NCI-H446 (cell line): ENCODE results near the gene TPP2.

ENCODE experiments used
- DNase-seq, 2 experiments: peaks; one replicate each; lab custom pipeline; 2025; lab: John Stamatoyannopoulos, UW

Gene TPP2

DNA sequence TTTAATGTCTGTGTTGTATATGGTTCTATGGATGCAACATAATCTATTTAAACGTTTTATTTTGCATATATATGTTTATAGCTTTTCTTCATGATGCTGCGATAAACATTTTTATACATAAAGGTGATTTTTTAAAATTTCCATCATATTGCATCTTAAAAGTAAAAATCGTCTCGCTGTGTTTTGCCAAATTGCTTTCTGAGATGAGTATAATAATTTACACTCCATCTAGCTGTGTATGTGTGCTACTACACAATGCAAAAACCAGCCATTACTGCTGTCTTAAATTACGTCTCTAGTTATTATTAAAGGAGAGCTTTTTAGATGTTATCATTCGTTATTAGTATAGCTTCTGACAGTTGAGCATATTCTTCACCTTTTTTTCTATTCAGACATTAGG, 60.8 kb downstream of the TPP2 start:
- no peak for DNase-seq

GRCh38 chr13:102658660-102659059, 61.9 kb downstream of the TPP2 start:
- DNase-seq: no peak

DNA sequence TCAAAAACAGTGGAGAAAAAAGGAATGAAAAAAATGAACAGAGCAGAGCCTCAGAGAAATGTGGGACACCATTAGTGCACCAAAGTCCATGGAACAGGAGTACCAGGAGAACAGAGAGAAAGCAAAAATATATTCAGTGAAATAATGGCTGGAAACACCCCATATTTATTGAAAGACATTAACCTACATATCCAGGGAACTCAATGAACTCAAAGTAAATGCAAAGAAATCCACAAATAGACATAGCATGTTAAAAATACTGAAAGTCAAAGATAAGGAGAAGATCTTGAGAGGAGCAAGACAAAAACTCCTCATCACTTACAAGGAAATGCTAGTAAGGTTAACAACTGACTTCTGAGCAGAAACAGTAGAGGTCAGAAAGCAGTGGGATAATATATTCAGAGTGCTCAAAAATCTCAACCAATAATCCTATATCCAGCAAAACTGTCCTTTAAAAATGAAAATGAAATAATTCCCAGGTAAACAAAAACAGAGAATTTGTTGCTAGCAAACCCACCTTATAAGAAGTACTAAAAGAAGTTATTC, 62.5 kb downstream of the TPP2 start:
- DNase-seq: no peak

- no peak for DNase-seq
These were observed 70.2 kb downstream of the TPP2 start for GRCh38 chr13:102667023-102667422.

DNA sequence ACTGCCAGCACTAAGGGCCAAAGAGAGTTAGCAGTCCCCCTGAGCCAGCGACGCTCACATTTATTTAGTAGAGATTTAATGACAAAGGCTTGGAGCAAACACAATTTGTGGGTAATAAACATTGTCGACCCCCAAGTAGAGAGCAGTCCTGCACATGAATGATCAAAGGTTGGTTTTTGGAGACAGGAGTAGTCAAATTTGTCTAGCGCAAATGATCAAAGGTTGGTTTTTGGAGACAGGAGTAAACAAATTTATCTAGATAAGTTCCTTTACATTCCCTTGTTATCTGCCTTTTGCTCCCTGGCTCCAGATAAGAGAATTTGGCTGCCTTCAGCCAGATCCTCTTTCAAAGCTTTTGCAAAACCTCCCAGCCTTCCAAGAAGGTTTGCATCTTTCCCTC, 71.1 kb downstream of the TPP2 start:
- no peak for DNase-seq

- no peak for DNase-seq
These were observed 73.3 kb downstream of the TPP2 start for GRCh38 chr13:102670130-102670529.

DNA sequence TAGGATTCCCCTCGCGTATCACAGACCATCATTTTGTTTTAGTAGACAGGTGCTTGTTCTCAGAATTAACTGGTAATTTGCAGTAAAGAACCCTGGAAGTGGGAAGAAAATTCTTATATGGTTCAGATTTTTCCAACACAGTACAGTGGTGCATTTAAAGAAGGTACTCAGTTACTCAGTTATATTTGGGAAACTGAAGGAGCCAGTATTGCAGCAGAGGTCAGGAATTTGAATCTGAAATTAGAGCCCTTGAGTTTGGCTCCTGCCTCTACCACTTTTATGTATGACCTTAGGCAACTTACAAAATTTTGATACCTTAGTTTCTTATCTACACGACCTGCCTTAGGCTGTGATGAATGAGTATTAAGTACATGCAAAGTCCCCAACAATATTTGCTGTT, 78.3 kb downstream of the TPP2 start:
- DNase-seq: no peak

GRCh38 chr13:102677122-102677521, 80.3 kb downstream of the TPP2 start:
- DNase-seq: no peak

- peak; percentile 34 to 68 for DNase-seq
These were observed 81.7 kb downstream of the TPP2 start for GRCh38 chr13:102678339-102679107.

DNA sequence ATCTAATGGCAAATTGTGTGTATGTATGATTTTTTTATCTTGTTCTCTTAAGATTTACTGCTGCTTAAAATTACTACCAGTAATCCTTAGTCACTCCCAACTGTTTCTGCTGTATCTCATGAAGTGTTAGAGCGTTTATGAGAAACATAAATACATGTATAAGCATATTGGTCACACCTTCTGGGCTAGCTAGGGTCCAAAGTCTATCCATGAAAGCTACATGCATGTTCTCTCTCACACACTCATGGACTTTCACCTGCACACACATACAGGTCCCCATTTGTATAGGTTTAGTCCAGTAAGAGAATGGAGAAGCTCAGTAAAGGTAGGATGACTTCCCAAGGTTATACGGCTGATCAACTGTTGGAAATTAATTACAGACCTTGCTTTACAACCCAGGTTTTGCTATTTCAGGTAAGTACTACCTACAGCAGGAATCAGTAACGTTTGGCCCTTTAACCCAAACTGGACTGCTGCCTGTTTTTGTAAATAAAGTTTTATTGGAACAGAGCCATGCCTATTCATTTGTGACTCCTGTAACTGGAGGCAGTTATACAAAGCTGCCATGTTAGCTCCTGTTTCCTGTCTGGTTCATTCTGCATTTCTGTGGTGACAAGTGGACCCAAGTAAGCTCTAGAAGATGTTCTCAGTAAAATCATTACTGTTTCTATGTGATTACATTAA, 82.8 kb downstream of the TPP2 start:
- no peak for DNase-seq

DNA sequence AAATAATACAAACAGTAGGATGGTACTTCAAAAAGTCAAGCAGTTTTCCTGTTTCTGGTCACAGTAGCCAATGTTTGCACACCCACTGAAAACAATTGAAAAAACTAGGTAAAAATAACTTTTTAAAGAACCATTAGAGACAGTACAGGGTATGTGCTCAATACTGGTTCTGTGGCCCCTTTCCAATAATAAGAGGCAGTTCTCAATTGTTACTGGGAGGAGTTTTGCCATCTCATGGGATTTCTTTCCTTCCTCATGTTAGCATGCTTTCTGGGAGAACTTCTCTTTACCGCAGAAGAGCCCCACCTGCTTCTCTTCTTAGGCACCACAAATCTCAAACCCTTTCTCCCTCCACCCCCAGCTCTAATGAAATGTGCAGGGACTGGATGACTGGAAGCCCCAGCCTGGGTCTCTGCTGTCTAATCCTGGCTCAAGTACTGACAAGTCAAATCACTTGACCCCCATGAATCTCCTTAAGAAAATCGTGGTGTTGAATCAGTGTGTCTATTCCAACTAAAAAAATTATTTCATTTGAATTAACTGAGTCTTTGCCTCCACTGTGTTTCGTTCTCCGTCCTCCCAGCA, 83.4 kb downstream of the TPP2 start:
- DNase-seq: no peak

GRCh38 chr13:102680842-102681740, 84.3 kb downstream of the TPP2 start:
- peak in 1 of 2 experiments; percentile 20 for DNase-seq

DNA sequence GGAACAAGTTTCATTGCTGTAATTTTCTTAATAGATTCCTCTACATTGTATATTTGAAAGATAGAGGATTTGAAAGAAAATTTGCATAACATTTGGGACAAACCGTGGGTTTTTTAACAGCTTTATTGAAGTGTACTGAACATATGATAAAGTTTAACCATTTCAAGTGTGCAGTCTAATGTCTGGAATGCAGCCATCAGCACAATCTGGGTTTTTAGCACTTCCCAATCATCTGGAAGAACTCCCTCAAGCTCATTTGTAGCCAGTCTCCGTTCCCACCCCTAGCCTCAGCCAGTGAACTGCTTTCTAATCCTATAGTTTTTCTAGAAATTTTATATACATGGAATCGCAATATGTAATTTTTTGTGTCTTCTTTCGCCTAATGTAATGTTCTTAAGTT, 85.4 kb downstream of the TPP2 start:
- peak in 1 of 2 experiments; percentile 8 for DNase-seq

DNA sequence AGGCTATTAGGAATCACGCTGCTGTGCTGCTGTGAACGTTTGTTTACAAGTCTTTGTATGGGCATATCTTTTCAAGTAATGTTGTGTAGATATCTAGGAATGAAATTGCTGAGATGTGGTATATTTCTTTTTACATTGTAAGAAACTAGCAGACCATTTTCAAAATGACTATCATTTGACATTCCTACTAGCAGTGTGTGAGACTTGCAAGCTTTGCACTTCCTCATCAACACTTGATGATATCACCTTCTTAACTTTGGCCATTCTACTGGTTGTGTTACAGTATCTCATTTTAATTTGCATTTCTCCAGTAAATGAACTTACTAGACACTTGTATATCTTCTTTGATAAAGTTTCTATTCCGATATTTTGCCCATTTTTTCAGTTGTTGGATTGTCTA, 85.9 kb downstream of the TPP2 start:
- DNase-seq: no peak

GRCh38 chr13:102683637-102684036, 86.9 kb downstream of the TPP2 start:
- DNase-seq: no peak

- DNase-seq: no peak
These were observed 89.2 kb downstream of the TPP2 start for GRCh38 chr13:102686024-102686423.

DNA sequence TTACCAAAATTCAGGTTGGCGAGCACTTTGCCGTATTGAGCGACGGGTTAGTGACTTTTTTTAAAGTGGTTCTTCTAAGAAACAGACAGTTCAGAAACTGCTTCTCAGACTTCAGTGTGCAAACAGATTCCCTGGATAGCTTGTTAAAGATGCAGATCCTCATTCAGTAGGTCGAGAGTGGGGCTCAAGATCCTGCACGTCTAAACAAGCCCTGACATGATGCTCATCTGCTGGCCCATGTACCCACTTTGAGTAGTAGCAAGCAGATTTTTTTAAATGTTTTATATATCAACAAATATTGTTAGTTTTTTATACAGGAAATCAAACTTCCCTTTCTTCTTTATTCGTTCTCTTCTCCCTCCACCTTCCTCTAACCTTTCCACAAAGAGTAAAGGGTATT, 90.7 kb downstream of the TPP2 start:
- no peak for DNase-seq

GRCh38 chr13:102688306-102688973, 91.7 kb downstream of the TPP2 start:
- DNase-seq: no peak

GRCh38 chr13:102690883-102691282, 94.1 kb downstream of the TPP2 start:
- no peak for DNase-seq

DNA sequence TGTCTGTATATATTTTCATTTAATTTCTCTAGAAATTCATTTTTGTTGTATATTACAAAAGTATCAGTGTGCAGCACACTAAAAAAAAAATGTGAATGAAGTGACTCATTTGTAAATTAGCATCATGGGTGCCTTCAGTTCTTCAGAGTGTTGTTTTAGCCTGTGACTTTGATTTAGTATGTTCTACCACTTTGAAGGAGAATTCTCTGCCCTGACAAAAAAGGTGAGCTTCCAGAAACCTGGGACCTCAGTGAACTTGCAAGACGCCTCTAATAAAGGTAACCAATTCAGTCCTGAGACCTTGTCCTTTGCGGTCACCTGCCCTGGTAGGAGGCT, 95.7 kb downstream of the TPP2 start:
- no peak for DNase-seq

DNA sequence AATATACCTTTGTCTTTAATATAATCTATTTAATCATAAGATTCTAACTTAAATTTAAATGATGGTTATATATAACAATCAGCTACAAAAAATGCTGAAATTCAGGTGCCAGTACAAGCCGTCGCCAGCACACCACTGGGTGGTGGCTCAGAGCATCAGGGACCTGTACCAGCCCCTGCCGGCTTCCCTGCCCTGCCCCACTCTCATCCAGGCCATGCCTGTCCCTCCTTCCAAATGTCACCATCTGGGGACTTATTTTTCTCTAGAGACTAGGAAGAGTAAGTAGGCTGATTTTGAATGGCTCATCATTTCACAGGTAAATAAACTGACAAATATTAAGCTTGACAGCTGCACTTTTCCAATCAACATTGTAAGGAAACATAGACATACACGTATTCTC, 96.5 kb downstream of the TPP2 start:
- DNase-seq: no peak

- DNase-seq: no peak
These were observed 97.0 kb downstream of the TPP2 start for GRCh38 chr13:102693776-102694175.
